DOHH2 (cell line): ENCODE data around the gene CRIM1.

Experiments used
- CTCF ChIP-seq: fragments of 200-600 bp; sonication (generic); IDR thresholded peaks from one replicate; pipeline ENCODE4 v1.5.1; 2014; ENCODE audit warnings: antibody characterized with exemption, mild to moderate bottlenecking, low read depth, low read length; ENCODE audit not compliant: poor library complexity, severe bottlenecking
- EZH2phosphoT487 ChIP-seq: fragments of 200-600 bp; sonication (generic); IDR thresholded peaks from 2 replicates; pipeline ENCODE4 v1.6.1; 2017; ENCODE audit warnings: borderline replicate concordance, mild to moderate bottlenecking, antibody characterized with exemption, low read length, moderate library complexity, mixed read lengths

GRCh38 chr2:36381993-36382392 lies 26.4 kb downstream of the CRIM1 start:
- TF ChIP-seq CTCF, result no peak
- TF ChIP-seq EZH2phosphoT487, result no peak
